Mesenteric fat pad (tissue), 1 donor: ENCODE measurements around the gene GPR15LG. TPM values are rescaled to one million over a fixed set of nuclear protein-coding genes. Genes with fewer than 3 reads are reported as not detected.
"Not testable (repeated sequence)": the region's sequence is repeated elsewhere in the genome, so short reads cannot be mapped to it uniquely, and the experiment has no call there.

Source experiments
- DNase-seq: peaks from one replicate; pipeline ENCODE4 v3.0.0-alpha.2; 2020; ENCODE audit warnings: low spot score
- total RNA-seq: library from RNA; stranded (reverse); fragmentation: NEBNext Ultra II Directional; extraction: Animal tissue kit (Norgen Biotek cat#: 25700); gene quantifications from one replicate; pipeline ENCODE4 v1.2.1, GENCODE V29; 2021
- donor health status: DM: yes; HTN: yes; CAD: no.

GPR15LG gene
- total RNA-seq, 1 donor from 2014 or later = not detected

GRCh38 chr10:84164442-84164841 lies 9.2 kb upstream of the GPR15LG start:
- DNase-seq = no peak

- DNase-seq = no peak
Measured at GRCh38 chr10:84166620-84167288, 6.8 kb upstream of the GPR15LG start.

GRCh38 chr10:84167289-84167653 lies 6.3 kb upstream of the GPR15LG start:
- not testable (repeated sequence) for DNase-seq

GRCh38 chr10:84168382-84168781 lies 5.2 kb upstream of the GPR15LG start:
- DNase-seq = not testable (repeated sequence)

GRCh38 chr10:84171237-84171636 lies 2.4 kb upstream of the GPR15LG start:
- not testable (repeated sequence) for DNase-seq

DNA sequence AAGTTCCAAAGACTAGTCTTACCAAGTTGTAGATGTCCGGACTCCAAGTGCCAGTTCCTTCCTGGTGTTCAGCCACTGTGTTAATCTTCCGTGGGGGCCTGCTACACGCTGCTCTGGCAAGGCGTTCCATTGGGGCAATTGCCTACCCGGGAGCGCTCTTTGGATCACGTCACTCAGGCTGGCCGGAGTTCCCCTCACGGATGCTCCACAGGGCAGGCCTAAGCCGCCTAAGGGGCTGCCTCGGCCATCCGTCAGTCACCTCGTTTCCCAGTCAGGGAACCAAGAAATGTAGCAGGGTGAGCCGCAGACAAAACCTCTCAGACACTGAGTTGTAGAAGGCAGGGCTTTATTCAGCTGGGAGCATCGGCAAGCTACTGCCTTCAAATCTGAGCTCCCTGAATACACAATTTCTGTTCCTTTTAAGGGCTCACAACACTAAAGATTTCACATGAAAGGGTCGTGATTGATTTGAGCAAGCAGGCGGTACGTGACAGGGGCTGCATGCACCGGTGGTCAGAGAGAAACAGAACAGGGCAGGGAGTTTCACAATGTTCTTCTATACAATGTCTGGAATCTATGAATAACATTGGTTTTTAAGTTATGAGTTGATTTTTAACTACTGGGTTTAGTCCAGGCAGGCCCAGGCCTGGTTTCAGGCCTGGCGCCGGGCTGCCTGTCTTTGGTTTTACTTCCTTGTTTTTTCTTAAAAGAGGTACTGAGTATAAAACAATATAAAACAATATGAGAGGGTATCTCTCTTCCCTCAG lies 1.7 kb upstream of the GPR15LG start:
- DNase-seq = not testable (repeated sequence)

DNA sequence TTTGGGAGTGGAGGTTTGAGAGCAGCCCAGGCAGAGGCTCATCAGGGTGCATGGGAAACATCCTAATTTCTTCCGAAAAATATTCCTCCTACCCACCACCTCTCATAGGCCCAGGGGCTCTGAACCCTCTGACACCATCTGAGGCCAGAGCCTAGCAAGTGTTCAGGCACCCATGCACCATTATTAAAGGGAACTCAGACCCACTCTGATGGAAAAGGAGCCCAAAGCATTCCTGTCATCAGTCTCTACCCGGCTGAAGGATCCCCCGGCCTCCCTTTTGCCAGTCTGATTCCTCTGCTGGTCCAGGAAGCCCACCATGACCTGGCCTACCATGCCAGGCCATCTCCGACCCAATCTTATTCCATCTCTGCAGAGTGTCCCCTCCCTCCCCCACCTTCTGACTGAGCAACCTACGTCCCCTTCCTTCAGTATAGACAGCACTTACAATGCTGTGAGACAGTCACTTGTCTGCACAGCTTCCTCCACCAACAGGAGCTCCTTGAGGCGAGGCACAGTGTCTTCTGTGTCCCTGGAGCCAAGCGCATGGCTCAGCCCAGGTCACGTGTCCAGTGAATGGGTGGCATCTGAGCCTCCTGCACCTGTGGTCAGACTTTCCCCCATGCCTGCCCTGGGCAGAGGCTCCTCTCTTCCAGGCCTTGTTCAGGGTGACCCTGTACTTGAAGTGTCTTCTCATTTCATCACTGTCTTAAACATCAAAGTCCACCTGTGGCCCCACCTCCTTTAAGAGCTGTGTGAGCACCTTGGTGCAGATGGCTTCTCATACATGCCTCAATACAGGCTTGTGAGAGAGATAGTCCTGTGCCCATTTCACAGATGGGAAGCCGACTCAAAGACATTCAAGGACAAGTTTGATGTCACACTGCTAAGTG lies 889 bp upstream of the GPR15LG start:
- no peak for DNase-seq

GRCh38 chr10:84175436-84175835 lies 1.8 kb downstream of the GPR15LG start:
- DNase-seq = no peak

DNA sequence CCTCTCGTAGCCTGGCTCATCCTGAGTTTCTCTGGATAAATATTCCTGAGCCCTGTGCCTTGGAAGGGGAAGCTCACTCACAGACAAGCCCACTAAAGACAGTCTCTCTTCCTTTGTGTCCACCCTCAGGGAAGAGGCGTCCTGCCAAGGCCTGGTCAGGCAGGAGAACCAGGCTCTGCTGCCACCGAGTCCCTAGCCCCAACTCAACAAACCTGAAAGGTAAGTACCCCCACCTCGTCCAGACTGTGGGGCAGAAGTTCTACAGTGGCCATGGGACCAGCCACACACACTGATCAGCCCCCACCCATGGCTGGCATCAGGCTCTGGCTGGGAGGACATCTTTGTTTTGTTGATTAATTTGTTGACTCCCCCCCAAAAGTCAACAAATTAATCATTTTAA lies 2.8 kb downstream of the GPR15LG start:
- peak; percentile 41 for DNase-seq

DNA sequence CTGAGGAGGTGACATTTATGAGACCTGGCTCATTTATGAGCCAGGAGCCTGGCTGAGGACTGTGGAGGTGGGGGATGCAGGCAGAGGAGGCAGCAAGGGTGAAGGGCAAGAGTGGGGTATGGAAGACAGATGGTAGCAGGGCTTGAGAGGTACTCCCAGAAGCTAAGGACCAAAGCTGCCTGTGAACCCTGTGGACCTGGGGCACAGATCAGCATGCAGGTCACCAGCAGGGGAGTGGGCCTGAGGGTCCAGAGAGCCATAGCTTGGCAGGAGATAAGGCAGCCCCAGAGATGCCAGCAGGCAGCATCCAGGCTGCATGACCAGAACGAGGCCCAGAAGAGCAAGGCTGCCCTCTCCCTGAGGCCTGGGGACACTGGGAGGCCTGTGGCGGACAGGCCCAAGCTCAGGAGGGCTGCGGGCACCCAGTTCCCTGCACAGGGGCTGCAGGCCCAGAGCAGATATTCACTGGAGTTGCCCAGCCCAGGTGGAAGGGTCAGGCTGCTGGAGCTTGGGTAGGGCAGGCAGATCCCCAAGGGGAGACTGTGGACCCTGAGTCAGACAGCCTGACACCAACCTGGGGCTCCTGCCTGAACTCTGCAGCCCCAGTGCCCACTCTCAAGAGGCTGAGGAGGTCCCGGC lies 3.4 kb downstream of the GPR15LG start:
- peak; percentile 62 for DNase-seq

DNA sequence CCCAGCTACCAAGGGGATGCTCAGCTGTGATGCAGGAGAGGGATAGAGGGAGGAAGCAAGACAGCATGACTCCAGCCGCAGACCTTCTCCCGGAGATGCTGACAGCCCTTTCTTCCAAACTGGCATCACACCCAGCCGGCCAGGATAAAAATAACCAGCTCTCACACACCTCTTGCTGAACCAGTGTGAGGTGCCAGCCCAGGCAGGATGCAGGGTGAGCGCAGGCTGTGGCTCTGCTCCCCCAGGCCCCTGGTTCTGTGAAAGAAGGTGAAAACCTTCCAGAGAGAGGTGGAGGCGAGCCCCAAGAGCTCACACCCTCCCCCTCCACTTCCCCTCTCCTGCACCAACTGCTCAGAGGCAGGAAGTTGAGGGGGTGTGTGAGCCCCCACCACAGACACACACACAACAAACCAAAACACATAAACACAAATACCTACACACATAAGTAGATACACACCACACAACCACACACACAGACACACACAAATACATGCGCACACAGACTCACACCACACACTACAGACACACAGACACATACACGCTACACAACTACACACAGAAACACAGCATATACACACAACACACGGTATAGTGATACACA lies 4.0 kb downstream of the GPR15LG start:
- peak; percentile 30 for DNase-seq

DNA sequence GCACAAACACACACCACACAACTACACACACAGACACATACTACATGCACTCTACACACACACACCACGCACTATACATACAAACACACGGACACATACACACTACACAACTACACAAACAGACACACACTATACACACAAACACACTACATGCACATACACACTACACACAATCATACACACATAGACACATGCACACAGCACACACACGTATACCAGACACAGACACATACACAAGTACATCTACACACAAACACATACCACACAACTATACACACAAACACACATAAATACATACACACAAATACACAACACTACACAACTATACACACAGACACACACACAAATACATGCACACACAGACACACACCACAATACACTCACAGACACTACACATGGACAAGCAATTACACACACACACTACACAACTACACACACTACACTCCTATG lies 4.6 kb downstream of the GPR15LG start:
- no peak for DNase-seq

GRCh38 chr10:84179059-84179710 lies 5.6 kb downstream of the GPR15LG start:
- peak; percentile 55 for DNase-seq

- peak; percentile 47 for DNase-seq
Measured at GRCh38 chr10:84180386-84180785, 6.8 kb downstream of the GPR15LG start.

- DNase-seq = peak; percentile 55
Measured at GRCh38 chr10:84181631-84182030, 8.0 kb downstream of the GPR15LG start.

- DNase-seq = no peak
Measured at GRCh38 chr10:84184517-84184916, 10.9 kb downstream of the GPR15LG start.

DNA sequence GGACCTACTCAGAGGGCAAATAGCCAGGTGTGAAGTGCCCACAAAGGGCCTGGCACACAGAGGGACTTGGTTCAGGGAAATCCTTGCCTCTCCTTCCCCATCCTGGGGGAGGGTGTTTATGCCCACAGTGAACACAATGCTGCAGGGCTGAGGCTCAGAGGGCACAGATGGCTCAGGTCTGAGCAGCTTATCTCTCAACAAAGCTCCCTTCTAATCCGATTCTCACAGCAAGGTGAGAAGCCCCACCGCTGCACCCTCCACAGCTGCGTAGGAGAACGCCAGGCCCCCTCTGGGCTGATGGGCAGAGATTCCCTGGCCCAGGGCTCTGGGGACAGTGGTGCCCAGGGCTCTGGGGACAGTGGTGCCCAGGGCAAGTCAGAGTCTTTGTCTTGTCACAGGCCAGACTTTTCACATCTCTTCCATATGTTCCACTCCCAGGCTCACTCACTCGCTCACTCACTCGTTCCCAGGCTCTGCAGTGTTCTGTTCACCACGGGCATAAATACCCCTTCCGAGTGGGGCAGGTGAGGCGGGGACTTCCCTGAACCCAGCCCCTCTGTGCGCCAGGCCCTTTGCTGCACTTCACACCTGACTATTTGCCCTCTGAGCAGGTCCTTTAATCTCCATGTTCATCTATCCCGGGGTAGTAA lies 12.1 kb downstream of the GPR15LG start:
- DNase-seq = no peak

DNA sequence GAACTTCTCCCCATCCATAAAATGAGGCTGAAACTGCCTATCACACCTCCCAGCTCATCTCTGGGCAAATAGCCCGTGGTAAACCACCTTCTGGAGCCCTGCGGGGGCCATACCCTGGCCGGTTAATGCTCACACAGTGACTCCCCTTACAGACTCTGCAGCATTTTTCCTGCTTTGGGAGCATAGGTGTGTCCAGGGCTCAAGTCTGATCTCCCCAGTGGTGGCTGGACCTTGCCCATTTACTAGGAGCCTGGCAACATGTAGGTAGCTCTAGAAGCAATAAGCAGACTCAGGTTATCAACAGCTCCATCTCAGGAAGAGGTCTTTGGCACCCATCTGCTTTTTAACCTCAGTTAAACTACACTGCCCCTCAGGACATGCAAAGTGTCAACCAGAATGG lies 15.2 kb downstream of the GPR15LG start:
- DNase-seq = no peak

- DNase-seq = no peak
Measured at GRCh38 chr10:84190621-84191020, 17.0 kb downstream of the GPR15LG start.

- DNase-seq = no peak
Measured at GRCh38 chr10:84191106-84191505, 17.5 kb downstream of the GPR15LG start.
